A549 (cell line): ENCODE measurements around the gene LIMS1. TPM values are rescaled to one million over a fixed set of nuclear protein-coding genes. Genes with fewer than 3 reads are reported as not detected.
"Not testable (repeated sequence)": the region's sequence is repeated elsewhere in the genome, so short reads cannot be mapped to it uniquely, and the experiment has no call there.

Source experiments
- ATAC-seq, 2 experiments: fragments of 200-7000 bp in 1 of 2; fragments of >200 bp in 1 of 2; cut with Nextera tagmentation in 1 of 2; cut with Tn5 transposase in 1 of 2; 3 replicates each; pipeline versions ENCODE4 v1.8.0 to v1.9.1; 2018 to 2020; ENCODE audit warnings: mild to moderate bottlenecking in 1 of 2, moderate library complexity in 1 of 2
- CTCF ChIA-PET: fragments of 300-600 bp; sonication (Branson Sonifier 250); formaldehyde crosslinking; extraction: SDS; loops from one replicate; lab custom pipeline; 2021; ENCODE audit warnings: antibody characterized with exemption, inconsistent platforms; lab: Yijun Ruan, JAX
- POLR2A ChIA-PET: fragments of 350-600 bp; formaldehyde crosslinking; extraction: SDS; loops from one replicate; lab custom pipeline; 2021; ENCODE audit warnings: antibody characterized with exemption, inconsistent platforms; lab: Yijun Ruan, JAX
- DNase-seq, 2 experiments: peaks; one replicate each; pipeline versions ENCODE4 v3.0.0 to v3.0.0-alpha.2; 2011 to 2016; ENCODE audit warnings: low read depth in 1 of 2, low spot score in 1 of 2
- FAIRE-seq: peaks from 2 replicates; lab custom pipeline; 2011; peaks lifted over from hg19 to GRCh38; lab: Jason Lieb, UNC
- H3K27ac ChIP-seq, 2 experiments: fragments of >200 bp; sonication (Bioruptor Twin); formaldehyde crosslinking; 3 replicates each; pipeline ENCODE4 v1.5.1; 2016 to 2017
- H3K4me1 ChIP-seq: fragments of >200 bp; sonication (Bioruptor Twin); formaldehyde crosslinking; 3 replicates; pipeline ENCODE4 v1.6.1; 2016
- H3K4me2 ChIP-seq: fragments of >200 bp; sonication (Bioruptor Twin); formaldehyde crosslinking; 3 replicates; pipeline ENCODE4 v1.6.1; 2016
- H3K4me3 ChIP-seq: fragments of >200 bp; sonication (Bioruptor Twin); formaldehyde crosslinking; 3 replicates; pipeline ENCODE4 v1.5.1; 2016
- H3K9me3 ChIP-seq: fragments of >200 bp; sonication (Bioruptor Twin); formaldehyde crosslinking; 3 replicates; pipeline ENCODE4 v1.6.1; 2016
- CBX2 ChIP-seq: fragments of 200-600 bp; sonication (generic); IDR thresholded peaks from 2 replicates; pipeline ENCODE4 v1.6.1; 2016; ENCODE audit warnings: low read depth, mild to moderate bottlenecking, borderline replicate concordance
- CBX8 ChIP-seq: fragments of 200-600 bp; sonication (generic); IDR thresholded peaks from 2 replicates; pipeline ENCODE4 v1.6.1; 2016
- E2F6 ChIP-seq: IDR thresholded peaks from 2 replicates; pipeline ENCODE4 v1.6.1; 2012; ENCODE audit warnings: low read depth, borderline replicate concordance
- EP300 ChIP-seq, 2 experiments: fragments of >200 bp; sonication (Bioruptor Twin); formaldehyde crosslinking; IDR thresholded peaks; 2 replicates in 1 of 2; 3 replicates in 1 of 2; pipeline ENCODE4 v1.6.1; 2016 to 2017
- HOXA7 ChIP-seq: fragments of 250-450 bp; sonication (Bioruptor Pico); IDR thresholded peaks from 2 replicates; pipeline ENCODE4 v1.5.0; 2020; ENCODE audit warnings: mild to moderate bottlenecking, moderate library complexity
- HOXB5 ChIP-seq: fragments of 250-450 bp; sonication (Bioruptor Pico); IDR thresholded peaks from 2 replicates; pipeline ENCODE4 v1.5.0; 2020; ENCODE audit warnings: mild to moderate bottlenecking, moderate library complexity
- JUN ChIP-seq, 2 experiments: fragments of >200 bp; sonication (Bioruptor Twin); formaldehyde crosslinking; IDR thresholded peaks; 2 replicates in 1 of 2; 3 replicates in 1 of 2; pipeline ENCODE4 v1.6.1; 2016 to 2017
- JUNB ChIP-seq: fragments of >200 bp; sonication (Bioruptor Twin); formaldehyde crosslinking; IDR thresholded peaks from 2 replicates; pipeline ENCODE4 v1.6.1; 2016
- KDM1A ChIP-seq: fragments of 200-600 bp; sonication (generic); IDR thresholded peaks from 2 replicates; pipeline ENCODE4 v1.6.1; 2016; ENCODE audit warnings: low read depth, mild to moderate bottlenecking
- MAFK ChIP-seq: fragments of 450-650 bp; IDR thresholded peaks from 2 replicates; pipeline ENCODE4 v1.6.1; 2014; ENCODE audit not compliant: partially characterized antibody
- MAZ ChIP-seq: fragments of 150-350 bp; IDR thresholded peaks from 2 replicates; pipeline ENCODE4 v1.6.1; 2014; ENCODE audit warnings: antibody characterized with exemption, low read depth, low read length, borderline replicate concordance
- NFE2L2 ChIP-seq: fragments of 150-350 bp; conservative IDR thresholded peaks from 2 replicates; pipeline ENCODE4 v1.6.1; 2014; ENCODE audit warnings: low read length
- NPAS2 ChIP-seq: fragments of 250-450 bp; sonication (Bioruptor Pico); IDR thresholded peaks from 2 replicates; pipeline ENCODE4 v1.8.0; 2022; ENCODE audit warnings: mild to moderate bottlenecking, moderate library complexity, borderline replicate concordance
- PHF8 ChIP-seq: fragments of 200-600 bp; sonication (generic); IDR thresholded peaks from 2 replicates; pipeline ENCODE4 v1.6.1; 2016; ENCODE audit warnings: low read depth, mild to moderate bottlenecking, antibody characterized with exemption, moderate library complexity, borderline replicate concordance
- POLR2A ChIP-seq: IDR thresholded peaks from 2 replicates; pipeline ENCODE4 v1.6.1; 2012; ENCODE audit warnings: mild to moderate bottlenecking, low read length
- POLR2AphosphoS2 ChIP-seq: conservative IDR thresholded peaks from 2 replicates; pipeline ENCODE4 v1.6.1; 2012; ENCODE audit warnings: low read length, improper control_type of control experiment, inconsistent platforms
- SREBF2 ChIP-seq: fragments of 450-650 bp; IDR thresholded peaks from 2 replicates; pipeline ENCODE4 v1.6.1; 2014; ENCODE audit warnings: mild to moderate bottlenecking, moderate library complexity
- USF2 ChIP-seq: fragments of 450-650 bp; IDR thresholded peaks from 2 replicates; pipeline ENCODE4 v1.6.1; 2014; ENCODE audit warnings: antibody characterized with exemption
- ZSCAN20 ChIP-seq: fragments of 250-450 bp; sonication (Bioruptor Pico); IDR thresholded peaks from 2 replicates; pipeline ENCODE4 v1.8.0; 2022; ENCODE audit warnings: mild to moderate bottlenecking, moderate library complexity
- WGBS: methylation state at CpG from one replicate; pipeline ENCODE4 v1.1.6; 2017; ENCODE audit errors: missing lambda C conversion rate; 5-methylcytosine and 5-hydroxymethylcytosine counted together
- polyA plus RNA-seq, 4 experiments: library from polyadenylated mRNA; depleted of rRNA in 3 of 4; stranded (reverse); fragments of >200 nt; fragmentation: RNase III in 1 of 4; extraction: RNeasy Plus Mini Kit Qiagen cat#74134 plus additional on column Dnase treatment in 1 of 4; gene quantifications; 2 replicates in 3 of 4; 3 replicates in 1 of 4; pipeline ENCODE4 v1.2.3, GENCODE V29; 2011 to 2017

LIMS1 gene
- polyA plus RNA-seq, 2 of the 4 experiments (the other 2 are of a cell fraction) = 40.0 to 94.1 TPM

GRCh38 chr2:108554528-108554927 lies 20.3 kb downstream of the LIMS1 start:
- Histone ChIP-seq H3K4me1 (peaks cover 9% of the 10 kb centered on the region; the same call in 1 of the 3 replicates), H3K9me3 (no peaks in the 10 kb centered on the region), H3K4me3 (no peak overlapping the region), H3K27ac (no peak overlapping the region), H3K4me2 (no peak overlapping the region)
- WGBS = 87% methylated on average over 5 of the region's 5 CpGs
- DNase-seq = no peak
- TF ChIP-seq JUN (IDR thresholded peaks at IDR 0.05) = no peak
- no peak for TF ChIP-seq MAZ
- TF ChIP-seq MAFK = no peak
- no peak for TF ChIP-seq CBX8
- no peak for TF ChIP-seq HOXA7 (CRISPR knock-in tag)
- no peak for TF ChIP-seq POLR2A
- TF ChIP-seq ZSCAN20 (CRISPR knock-in tag) = no peak
- TF ChIP-seq USF2 = no peak
- no peak for TF ChIP-seq KDM1A
- TF ChIP-seq PHF8 = no peak
- TF ChIP-seq EP300 (IDR thresholded peaks at IDR 0.05) = no peak
- TF ChIP-seq E2F6 = no peak
- POLR2A ChIA-PET = no interaction called here
- ATAC-seq = no peak; a peak in 2 of 6 replicates
- FAIRE-seq = no peak
- CTCF ChIA-PET = interaction anchor here (1.8 kb wide), 1 partner anchor 13 kb away, joined by 5 read pairs; no protein-coding TSS in a partner anchor

- no peak for TF ChIP-seq HOXB5 (CRISPR knock-in tag)
- no peak for TF ChIP-seq NFE2L2
- no peak for TF ChIP-seq POLR2A
- no peak for TF ChIP-seq POLR2AphosphoS2
- TF ChIP-seq USF2 = no peak
- no peak for TF ChIP-seq JUNB
- no peak for TF ChIP-seq CBX2
- no peak for TF ChIP-seq KDM1A
- no peak for TF ChIP-seq SREBF2
- TF ChIP-seq PHF8 = no peak
- no peak for TF ChIP-seq NPAS2
- FAIRE-seq = no peak
- H3K9me3 ChIP-seq = no peaks in the 10 kb centered on the region
- no peak overlapping the region for H3K4me2 ChIP-seq
- WGBS = 97% methylated on average over 2 of the region's 2 CpGs
- POLR2A ChIA-PET = no interaction called here
- H3K4me1 ChIP-seq = peaks cover 9% of the 10 kb centered on the region; the same call in 1 of the 3 replicates
- no peak for DNase-seq
- no peak overlapping the region for H3K27ac ChIP-seq
- no peak overlapping the region for H3K4me3 ChIP-seq
- CTCF ChIA-PET = no interaction called here
- peak in 1 of 2 experiments; percentile 45; a peak in 2 of 6 replicates for ATAC-seq
Measured at GRCh38 chr2:108555572-108555971, 21.3 kb downstream of the LIMS1 start.

GRCh38 chr2:108556581-108556980 lies 22.3 kb downstream of the LIMS1 start:
- ATAC-seq, POLR2A ChIA-PET, H3K4me1 ChIP-seq, H3K27ac ChIP-seq, H3K4me3 ChIP-seq, H3K9me3 ChIP-seq, FAIRE-seq, H3K4me2 ChIP-seq, DNase-seq: not testable (repeated sequence)
- CTCF ChIA-PET = interaction anchor here (1.6 kb wide), 1 partner anchor 28 kb away, joined by 6 read pairs; no protein-coding TSS in a partner anchor
- 75% methylated on average over 2 of the region's 2 CpGs for WGBS
